Duodenal mucosa (tissue), 2 donors: ENCODE measurements around the gene CPEB3.

Experiments
- H3K27ac ChIP-seq: one replicate; pipeline ENCODE4 v1.7.0; 2013; ENCODE audit warnings: low read depth, low read length
- H3K27me3 ChIP-seq, 2 donors: one replicate each; pipeline ENCODE4 v1.7.0; 2013; ENCODE audit warnings: low read length in 2 of 2, control low read depth in 1 of 2; ENCODE audit not compliant: insufficient read depth in 2 of 2, control insufficient read depth in 1 of 2
- H3K36me3 ChIP-seq, 2 donors: one replicate each; pipeline ENCODE4 v1.7.0; 2013; ENCODE audit warnings: low read length in 2 of 2, control low read depth in 1 of 2; ENCODE audit not compliant: insufficient read depth in 2 of 2, control insufficient read depth in 1 of 2
- H3K4me1 ChIP-seq, 2 donors: one replicate each; pipeline ENCODE4 v1.7.0; 2013; ENCODE audit warnings: low read length in 2 of 2, control low read depth in 1 of 2; ENCODE audit not compliant: insufficient read depth in 2 of 2, control insufficient read depth in 1 of 2
- H3K4me3 ChIP-seq, 2 donors: one replicate each; pipeline ENCODE4 v1.7.0; 2013; ENCODE audit warnings: low read length in 2 of 2, low read depth in 1 of 2
- H3K9ac ChIP-seq, 2 donors: one replicate each; pipeline ENCODE4 v1.7.0; 2013; ENCODE audit warnings: low read length in 2 of 2, low read depth in 1 of 2
- H3K9me3 ChIP-seq, 2 donors: one replicate each; pipeline ENCODE4 v1.7.0; 2013; ENCODE audit warnings: low read length in 2 of 2, control low read depth in 1 of 2; ENCODE audit not compliant: control insufficient read depth in 1 of 2

Gene CPEB3

DNA sequence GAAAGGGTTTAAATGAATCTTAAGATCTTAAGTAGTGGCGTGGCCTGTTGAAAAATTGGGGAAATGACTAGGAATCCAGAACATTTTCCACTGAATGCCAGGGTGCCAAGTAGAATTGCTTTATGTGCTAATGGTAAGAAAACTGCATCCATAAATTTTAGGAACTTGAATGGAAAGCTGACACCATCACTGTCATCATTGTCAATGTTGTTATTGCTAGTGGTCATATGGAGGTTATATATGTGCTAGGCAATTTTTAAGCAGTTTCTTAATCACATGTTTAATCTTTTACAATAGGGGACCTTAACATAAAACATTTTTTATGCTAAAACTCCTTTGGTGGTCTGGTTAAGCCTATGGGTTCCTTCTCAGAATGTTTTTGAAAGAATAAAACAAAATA lies 13.2 kb upstream of the CPEB3 start:
- no peaks in the 10 kb centered on the region for H3K36me3 ChIP-seq
- H3K4me3 ChIP-seq, result no peak overlapping the region
- H3K9ac ChIP-seq, result no peak overlapping the region
- H3K9me3 ChIP-seq, result no peaks in the 10 kb centered on the region
- no peak overlapping the region for H3K27ac ChIP-seq
- no peaks in the 10 kb centered on the region for H3K27me3 ChIP-seq
- no peaks in the 10 kb centered on the region for H3K4me1 ChIP-seq

DNA sequence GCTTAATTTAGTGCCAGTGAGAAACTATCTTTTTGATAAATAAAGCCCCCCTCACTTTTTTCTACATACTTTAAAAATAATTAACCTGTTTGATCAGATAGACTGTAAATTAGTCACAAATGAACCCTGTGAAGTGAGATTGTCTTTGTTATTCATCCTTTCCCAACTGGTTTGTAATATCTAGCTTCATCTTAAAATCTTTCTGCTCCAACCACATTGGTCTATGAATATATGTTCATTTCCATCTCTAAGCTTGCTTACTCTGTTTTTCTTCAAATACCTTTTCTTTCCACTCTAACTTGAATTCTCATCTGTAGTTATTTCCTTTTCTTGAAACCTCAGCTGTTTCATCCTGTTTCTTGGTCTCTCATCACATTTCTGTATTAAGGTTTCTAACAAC lies 12.2 kb upstream of the CPEB3 start:
- no peaks in the 10 kb centered on the region for H3K36me3 ChIP-seq
- H3K4me1 ChIP-seq, result no peaks in the 10 kb centered on the region
- H3K4me3 ChIP-seq, result no peak overlapping the region
- no peaks in the 10 kb centered on the region for H3K27me3 ChIP-seq
- no peaks in the 10 kb centered on the region for H3K9me3 ChIP-seq
- no peak overlapping the region for H3K9ac ChIP-seq
- H3K27ac ChIP-seq, result no peak overlapping the region

- Histone ChIP-seq H3K27ac (no peak overlapping the region), H3K4me1 (no peaks in the 10 kb centered on the region), H3K9me3 (no peaks in the 10 kb centered on the region), H3K9ac (no peak overlapping the region), H3K36me3 (no peaks in the 10 kb centered on the region), H3K4me3 (no peak overlapping the region), H3K27me3 (no peaks in the 10 kb centered on the region)
Observed at GRCh38 chr10:92298487-92298886, 7.6 kb upstream of the CPEB3 start.

DNA sequence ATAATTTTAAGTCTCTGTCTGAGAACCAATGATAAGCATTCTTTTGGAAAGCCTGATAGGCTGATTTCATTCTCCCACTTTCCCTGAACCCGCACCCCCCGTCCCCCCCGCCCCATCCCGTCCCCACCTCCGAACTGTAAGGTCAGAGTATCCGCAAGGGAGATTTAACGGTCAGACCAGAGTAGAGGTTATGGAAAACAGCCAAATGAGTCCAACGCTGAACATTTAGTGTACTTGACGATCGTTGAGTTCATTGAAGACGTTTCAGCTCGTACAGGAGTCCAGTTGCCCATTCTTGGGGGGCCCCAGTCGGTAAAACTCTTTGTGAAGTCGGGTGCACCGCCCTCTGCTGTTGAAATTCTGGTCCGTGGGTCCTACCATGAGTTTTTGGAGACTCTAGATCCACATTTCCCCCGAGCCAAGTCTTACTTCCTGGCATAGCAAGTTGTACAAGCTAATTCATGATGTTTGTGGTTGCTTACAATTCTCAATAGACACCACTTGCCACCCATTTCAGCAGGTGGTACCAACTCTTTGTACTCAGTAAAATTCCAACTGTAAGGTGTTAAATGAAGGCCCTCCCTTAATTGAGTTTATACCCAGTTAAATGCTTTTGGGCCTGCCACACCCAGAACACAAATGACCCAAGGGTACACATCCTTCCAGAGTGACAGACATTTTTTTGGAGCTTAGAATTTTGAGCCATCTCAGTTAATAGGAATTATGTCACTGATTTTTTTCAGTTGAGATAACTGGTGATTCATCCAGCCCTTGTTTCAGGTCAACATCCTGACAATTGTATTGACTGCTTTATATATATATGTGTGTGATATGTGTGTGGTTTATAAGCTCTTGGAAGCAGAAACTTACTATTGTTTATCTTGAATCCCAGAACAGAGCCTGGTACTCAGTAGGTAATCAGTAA lies 1.3 kb upstream of the CPEB3 start:
- Histone ChIP-seq H3K9ac (peak overlapping the region; percentile 33 to 92), H3K27ac (no peak overlapping the region), H3K36me3 (no peaks in the 10 kb centered on the region), H3K9me3 (no peaks in the 10 kb centered on the region), H3K27me3 (no peaks in the 10 kb centered on the region), H3K4me1 (peaks cover 8% of the 10 kb centered on the region in 2 donors), H3K4me3 (peak overlapping the region; percentile 86 to 92)

DNA sequence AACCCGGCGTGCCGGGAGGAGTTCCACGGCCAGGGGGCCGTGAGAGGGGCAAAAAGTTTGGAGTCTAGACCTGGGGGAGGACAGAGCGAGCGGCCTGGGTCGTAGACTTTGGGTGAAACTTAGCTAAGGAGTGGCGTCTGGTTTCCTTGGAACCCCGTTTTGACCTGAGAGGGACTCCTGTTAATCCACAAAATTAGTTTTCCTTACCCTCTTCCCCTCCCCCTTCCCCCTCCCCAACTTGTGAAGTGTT lies 663 bp upstream of the CPEB3 start:
- no peaks in the 10 kb centered on the region for H3K9me3 ChIP-seq
- H3K36me3 ChIP-seq, result no peaks in the 10 kb centered on the region
- H3K4me3 ChIP-seq, result peak overlapping the region; percentile 86 to 92
- H3K27ac ChIP-seq, result peak overlapping the region; percentile 92
- peaks cover 8% of the 10 kb centered on the region in 2 donors for H3K4me1 ChIP-seq
- peak overlapping the region; percentile 92 to 96 for H3K9ac ChIP-seq
- H3K27me3 ChIP-seq, result no peaks in the 10 kb centered on the region

- Histone ChIP-seq H3K27ac (peak overlapping the region; percentile 78), H3K4me1 (peaks cover 8% of the 10 kb centered on the region in 2 donors), H3K4me3 (peak overlapping the region; percentile 86 to 92)
Observed at GRCh38 chr10:92290076-92290836, 622 bp downstream of the CPEB3 start.

DNA sequence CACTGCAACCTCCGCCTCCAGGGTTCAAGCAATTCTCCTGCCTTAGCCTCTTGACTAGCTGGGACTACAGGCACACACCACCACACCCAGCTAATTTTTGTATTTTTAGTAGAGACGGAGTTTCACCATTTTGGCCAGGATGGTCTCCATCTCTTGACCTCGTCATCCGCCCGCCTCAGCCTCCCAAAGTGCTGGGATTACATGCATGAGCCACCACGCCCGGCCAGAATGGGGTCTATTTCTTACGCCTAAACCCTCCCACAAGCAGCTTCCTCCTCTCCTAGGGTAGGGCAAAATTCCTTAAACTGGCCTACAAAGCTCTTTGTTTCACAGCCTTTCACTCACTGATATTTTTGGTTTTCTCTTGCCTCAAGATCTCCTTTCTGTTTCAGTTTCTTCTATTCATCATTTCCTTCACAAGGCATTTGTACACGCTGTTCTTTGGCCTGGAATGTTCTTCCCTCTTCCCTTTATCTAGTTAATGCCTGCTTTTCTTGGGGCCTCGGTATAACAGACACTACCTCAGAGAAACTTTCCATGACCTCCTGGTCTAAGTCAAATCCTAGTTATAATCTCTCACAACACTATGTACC lies 6.7 kb downstream of the CPEB3 start:
- Histone ChIP-seq H3K36me3 (no peaks in the 10 kb centered on the region), H3K27me3 (no peaks in the 10 kb centered on the region), H3K4me1 (peaks cover 0 to 9% of the 10 kb centered on the region in 2 donors), H3K9me3 (no peaks in the 10 kb centered on the region), H3K4me3 (peak overlapping the region; percentile 2 to 22), H3K9ac (no peak overlapping the region), H3K27ac (no peak overlapping the region)

More at GRCh38 chr10:92290076-92290836, 622 bp downstream of the CPEB3 start:
- peak overlapping the region; percentile 92 to 94 for H3K9ac ChIP-seq
- no peaks in the 10 kb centered on the region for H3K27me3 ChIP-seq
- no peaks in the 10 kb centered on the region for H3K9me3 ChIP-seq
- no peaks in the 10 kb centered on the region for H3K36me3 ChIP-seq

DNA sequence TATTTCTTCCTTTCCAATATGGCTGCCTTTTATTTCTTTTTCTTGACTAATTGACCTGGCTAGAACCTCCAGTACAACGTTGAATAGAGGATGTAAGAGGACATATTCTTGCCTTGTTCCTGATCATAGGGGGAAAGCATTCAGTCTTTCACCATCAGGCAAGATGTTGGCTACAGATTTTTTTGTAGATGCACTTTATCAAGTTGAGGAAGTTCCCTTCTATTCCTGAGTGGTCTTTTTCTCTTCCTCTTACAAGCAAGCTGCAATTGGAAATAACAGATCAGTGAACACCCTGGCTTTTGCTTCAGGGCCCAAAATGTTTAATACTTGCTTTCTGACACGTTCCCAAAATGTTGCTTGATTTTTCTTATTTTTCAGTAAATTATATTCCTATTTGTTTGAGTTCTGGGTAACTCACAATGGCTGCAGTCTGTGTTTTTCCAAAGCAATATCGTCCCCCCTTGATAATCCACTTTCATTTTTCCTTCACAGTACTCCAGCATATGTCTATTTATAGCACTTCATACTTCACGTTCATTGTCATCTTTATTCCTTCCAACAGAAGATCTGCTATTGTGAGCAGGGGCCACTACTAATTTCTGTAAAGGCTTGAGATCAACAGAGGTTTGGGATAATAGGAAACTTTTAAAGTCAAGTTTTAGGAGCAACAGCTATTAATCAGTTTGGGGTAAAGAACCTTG lies 11.7 kb downstream of the CPEB3 start:
- Histone ChIP-seq H3K9ac (no peak overlapping the region), H3K9me3 (no peaks in the 10 kb centered on the region), H3K27ac (no peak overlapping the region), H3K36me3 (no peaks in the 10 kb centered on the region), H3K27me3 (no peaks in the 10 kb centered on the region), H3K4me3 (no peak overlapping the region), H3K4me1 (peaks cover 0 to under 1% of the 10 kb centered on the region in 2 donors)

DNA sequence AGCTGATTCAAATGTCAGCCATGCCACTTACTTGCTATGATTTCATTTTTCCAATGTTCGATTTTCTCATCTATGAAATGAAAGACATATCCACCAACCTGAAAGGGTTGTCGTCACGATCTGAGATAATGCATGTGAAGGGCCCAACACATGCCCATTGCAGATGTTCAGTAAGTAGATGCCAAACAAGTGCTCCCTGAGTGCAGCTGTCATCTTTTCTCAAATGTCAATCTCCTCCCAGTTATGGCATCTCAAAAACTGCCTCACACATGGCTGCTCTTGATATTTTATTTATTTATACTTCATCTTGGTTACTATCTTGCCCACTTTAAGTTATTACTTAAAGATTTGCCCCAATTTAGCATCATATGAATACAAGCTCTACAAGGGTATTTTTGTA lies 16.8 kb downstream of the CPEB3 start:
- Histone ChIP-seq H3K9me3 (no peaks in the 10 kb centered on the region), H3K4me1 (no peaks in the 10 kb centered on the region), H3K4me3 (no peak overlapping the region)

More for the DNA sequence above, 16.8 kb downstream of the CPEB3 start:
- H3K27me3 ChIP-seq, result no peaks in the 10 kb centered on the region
- H3K9ac ChIP-seq, result no peak overlapping the region
- no peak overlapping the region for H3K27ac ChIP-seq
- H3K36me3 ChIP-seq, result no peaks in the 10 kb centered on the region
